Measurements from ENCODE around the gene MYL6B. TPM values are rescaled to one million over a fixed set of nuclear protein-coding genes. Genes with fewer than 3 reads are reported as not detected.

Gene MYL6B
- total and polyA plus RNA-seq, 2 of the 4 experiments (the other 2 are of a cell fraction) = 78.3 to 112 TPM

GRCh38 chr12:56161690-56162351 is 9.4 kb downstream of the MYL6B start:
- no TSS peak for BruUV-seq (replicated peaks)
- POLR2A ChIA-PET (ENCODE audit: unreplicated experiment) = interaction anchor here (0.5 to 1.7 kb wide), 2 partner anchors 15 to 42 kb away, joined by 6 to 7 read pairs; no protein-coding TSS in a partner anchor
- H2BK15ac ChIP-seq (ENCODE audit: low read depth, low read length) = no peak overlapping the region
- H3K27me3 ChIP-seq (ENCODE audit: control insufficient read depth, insufficient read depth, low read length) = no peaks in the 10 kb centered on the region
- peak overlapping the region; percentile 99; the same call in 1 of the 2 replicates for H3K23ac ChIP-seq (ENCODE audit: low read depth, low read length)
- H2AK9ac ChIP-seq (replicated peaks; ENCODE audit: low read depth, low read length, poor library complexity) = peak overlapping the region; percentile 29
- no peak overlapping the region for H3K4me2 ChIP-seq (ENCODE audit: low read depth, low read length)
- dilution Hi-C loops (cut with HindIII; ENCODE audit: low sequenced_read_pairs, unreplicated experiment) (no loop called here), intact Hi-C loops (cut with micrococcal nuclease) (no loop called here), in situ Hi-C loops (cut with MboI; ENCODE audit: low sequenced_read_pairs) (no loop called here)
- no peak overlapping the region for H3K4ac ChIP-seq (ENCODE audit: low read depth, low read length)
- WGBS, 2 experiments (ENCODE audit: extremely low coverage in 2 of 2, insufficient read length in 1 of 2) = no CpG with 5 or more reads among the region's 10 CpGs
- no peak overlapping the region for H2AK5ac ChIP-seq (ENCODE audit: low read depth, low read length)
- H3K18ac ChIP-seq (ENCODE audit: low read depth, low read length) = no peak overlapping the region
- CTCF ChIA-PET = interaction anchor here (0.5 to 2.0 kb wide), 3 partner anchors 23 to 480 kb away, joined by 3 to 8 read pairs (median 4); partner anchors contain the start of gene SMARCC2
- peak overlapping the region; percentile 100; the same call in 1 of the 2 replicates for H3K9ac ChIP-seq (ENCODE audit: low read depth, low read length)
- no peak overlapping the region for H2BK120ac ChIP-seq (ENCODE audit: low read depth, low read length)
- no peak overlapping the region for H3K27ac ChIP-seq (ENCODE audit: insufficient read depth, low read length)
- H3K14ac ChIP-seq (replicated peaks; ENCODE audit: low read depth, low read length) = no peak overlapping the region
- ATAC-seq (ENCODE audit: low read depth) (no peak), DNase-seq (no peak)
- no peak overlapping the region for H2AFZ ChIP-seq (replicated peaks; ENCODE audit: low read length, poor library complexity)
- no peak overlapping the region for H4K91ac ChIP-seq (ENCODE audit: insufficient read depth, low read depth, low read length)
- H3K56ac ChIP-seq (ENCODE audit: extremely low read depth, insufficient read depth, low read length) = no peak overlapping the region
- H2BK5ac ChIP-seq (ENCODE audit: low read depth, low read length, poor library complexity, severe bottlenecking) = no peak overlapping the region
- H3K36me3 ChIP-seq (ENCODE audit: control insufficient read depth, insufficient read depth, low read length) = peaks cover 68% of the 10 kb centered on the region
- peaks cover 15% of the 10 kb centered on the region for H3K4me1 ChIP-seq (ENCODE audit: control insufficient read depth, insufficient read depth, low read length)
- H3K9me1 ChIP-seq (ENCODE audit: insufficient read depth, low read length) = no peaks in the 10 kb centered on the region
- peaks cover 69% of the 10 kb centered on the region for H4K20me1 ChIP-seq (ENCODE audit: insufficient read depth, low read length)
- H3K79me1 ChIP-seq (ENCODE audit: low read depth in 1 of 2, low read length in 2 of 2) = peaks cover 14 to 47% of the 10 kb centered on the region in 2 experiments
- no peak overlapping the region for H2BK20ac ChIP-seq (ENCODE audit: low read depth, low read length)
- no peaks in the 10 kb centered on the region for H3K9me3 ChIP-seq (ENCODE audit: control insufficient read depth, insufficient read depth, low read length)
- no peak overlapping the region for H3K4me3 ChIP-seq (ENCODE audit: insufficient read depth, low read depth, low read length)
- H4K8ac ChIP-seq (ENCODE audit: low read depth in 2 of 2, low read length in 2 of 2) = 0 out of 4 replicates have a peak overlapping the region, but pooled peaks of 1 of the 2 experiments have one; percentile 1
- no peak overlapping the region for H4K5ac ChIP-seq (ENCODE audit: low read depth, low read length)
- TF ChIP-seq NFE2L2 (IDR thresholded peaks at IDR 0.05; ENCODE audit: low read depth, low read length) (no peak), MAZ (IDR thresholded peaks at IDR 0.05; ENCODE audit: borderline replicate concordance, low read depth, low read length) (no peak), MXI1 (IDR thresholded peaks at IDR 0.05; ENCODE audit: borderline replicate concordance, low read depth, low read length) (no peak), BHLHE40 (IDR thresholded peaks at IDR 0.05; ENCODE audit: low read depth, low read length) (no peak), RAD21 (IDR thresholded peaks at IDR 0.05; ENCODE audit: low read length) (no peak), ELK1 (IDR thresholded peaks at IDR 0.05; ENCODE audit: borderline replicate concordance, low read depth, low read length) (no peak), RCOR1 (IDR thresholded peaks at IDR 0.05; ENCODE audit: insufficient replicate concordance, low read length) (no peak), CTCF (conservative IDR thresholded peaks at IDR 0.05; ENCODE audit: low read depth, low read length) (no peak), USF2 (IDR thresholded peaks at IDR 0.05; ENCODE audit: low read depth, low read length) (no peak), FOS (IDR thresholded peaks at IDR 0.05; ENCODE audit: low read depth, low read length) (no peak), RFX5 (IDR thresholded peaks at IDR 0.05; ENCODE audit: low read depth, low read length) (no peak), SMC3 (IDR thresholded peaks at IDR 0.05; ENCODE audit: low read depth, low read length) (no peak), CEBPB (IDR thresholded peaks at IDR 0.05; ENCODE audit: low read depth, low read length) (no peak), CHD1 (IDR thresholded peaks at IDR 0.05; ENCODE audit: low read depth, low read length) (no peak), MAFK (IDR thresholded peaks at IDR 0.05; ENCODE audit: low read depth, low read length) (no peak)

All from IMR-90 (cell line).